DMS153 treated with DMSO at 0.1 percent for 48 hours (cell line): ENCODE measurements around the gene NATD1.
A peak's percentile ranks its signal among the peaks of the same experiment; 100 is the strongest.

ENCODE experiments used
- DNase-seq: peaks from one replicate; lab custom pipeline; 2025; ENCODE audit not compliant: unreplicated experiment; lab: John Stamatoyannopoulos, UW

NATD1 gene

GRCh38 chr17:21289902-21290571, 36.8 kb upstream of the NATD1 start:
- no peak for DNase-seq

- DNase-seq: no peak
Observed at GRCh38 chr17:21289175-21289901, 36.1 kb upstream of the NATD1 start.

- no peak for DNase-seq
Observed at GRCh38 chr17:21288571-21289017, 35.4 kb upstream of the NATD1 start.

- peak; percentile 14 for DNase-seq
Observed at GRCh38 chr17:21287703-21288449, 34.7 kb upstream of the NATD1 start.

GRCh38 chr17:21286909-21287702, 33.9 kb upstream of the NATD1 start:
- DNase-seq: no peak

- DNase-seq: peak; percentile 20
Observed at GRCh38 chr17:21286066-21286770, 33.0 kb upstream of the NATD1 start.

- peak; percentile 0 for DNase-seq
Observed at GRCh38 chr17:21285164-21286065, 32.2 kb upstream of the NATD1 start.

- peak; percentile 69 for DNase-seq
Observed at GRCh38 chr17:21284319-21285163, 31.3 kb upstream of the NATD1 start, which contains the start of gene MAP2K3. Gene MAP2K3 (plus strand): TSS chr17:21284711. CDS start chr17:21284921, 210 bp downstream.

- DNase-seq: no peak
Observed at GRCh38 chr17:21283482-21284318, 30.5 kb upstream of the NATD1 start.

GRCh38 chr17:21282850-21283249, 29.6 kb upstream of the NATD1 start:
- no peak for DNase-seq

- no peak for DNase-seq
Observed at GRCh38 chr17:21282231-21282630, 29.0 kb upstream of the NATD1 start.

GRCh38 chr17:21280081-21280518, 26.9 kb upstream of the NATD1 start:
- peak; percentile 3 for DNase-seq

GRCh38 chr17:21279582-21279981, 26.4 kb upstream of the NATD1 start:
- DNase-seq: no peak

- DNase-seq: no peak
Observed at GRCh38 chr17:21279198-21279535, 26.0 kb upstream of the NATD1 start.

GRCh38 chr17:21278450-21279197, 25.4 kb upstream of the NATD1 start:
- DNase-seq: no peak

GRCh38 chr17:21277332-21277731, 24.1 kb upstream of the NATD1 start:
- no peak for DNase-seq

GRCh38 chr17:21276264-21276588, 23.0 kb upstream of the NATD1 start:
- DNase-seq: no peak
